HEK293 (cell line): ENCODE results near the gene SNX4.

Experiments used
- CTCF ChIP-seq: fragments of 450-650 bp; formaldehyde crosslinking; IDR thresholded peaks from 2 replicates; pipeline ENCODE4 v1.5.1; 2016; ENCODE audit warnings: missing biosample characterization, missing genetic modification characterization
- FEZF1 ChIP-seq: fragments of 450-650 bp; formaldehyde crosslinking; IDR thresholded peaks from 2 replicates; pipeline ENCODE4 v1.5.1; 2016; ENCODE audit warnings: missing biosample characterization, missing genetic modification characterization
- INSM2 ChIP-seq: fragments of 450-650 bp; formaldehyde crosslinking; IDR thresholded peaks from 2 replicates; pipeline ENCODE4 v1.5.1; 2016; ENCODE audit warnings: missing biosample characterization, missing genetic modification characterization

- TF ChIP-seq FEZF1 (tag by site-specific recombination), result no peak
- TF ChIP-seq CTCF (tag by site-specific recombination), result no peak
- TF ChIP-seq INSM2 (tag by site-specific recombination), result no peak
Observed at GRCh38 chr3:125403789-125404188, 116.2 kb downstream of the SNX4 start.
